Brain microvascular endothelial cell (primary cell): Measurements from ENCODE around the gene EPHB2.

Source experiments
- DNase-seq: peaks from one replicate; pipeline ENCODE4 v3.0.0-alpha.2; 2020
- H3K27ac ChIP-seq: fragments of 250-450 bp; sonication (Bioruptor Pico); 2 replicates; pipeline ENCODE4 v1.5.1; 2020; ENCODE audit warnings: mild to moderate bottlenecking, moderate library complexity
- H3K27me3 ChIP-seq: fragments of 250-450 bp; sonication (Bioruptor Pico); replicated peaks from 2 replicates; pipeline ENCODE4 v1.5.1; 2020; ENCODE audit warnings: mild to moderate bottlenecking
- H3K36me3 ChIP-seq: fragments of 250-450 bp; sonication (Bioruptor Pico); replicated peaks from 2 replicates; pipeline ENCODE4 v1.5.1; 2020; ENCODE audit warnings: mild to moderate bottlenecking
- H3K4me3 ChIP-seq: 2 replicates; pipeline ENCODE4 v1.5.1; 2011; ENCODE audit warnings: low read depth, mild to moderate bottlenecking, control low read depth, low read length, moderate library complexity
- CTCF ChIP-seq: IDR thresholded peaks from 2 replicates; pipeline ENCODE4 v1.5.1; 2011; ENCODE audit warnings: low read depth, mild to moderate bottlenecking, moderate library complexity, low read length, control low read depth, inconsistent platforms; ENCODE audit errors: missing control alignments
- in situ Hi-C: cut with HindIII; loops from 2 replicates; pipeline ENCODE4 v1.10.0; 2017; ENCODE audit warnings: low sequenced_read_pairs, low pct_ligation_motif_present

EPHB2 gene

GRCh38 chr1:22844621-22845020, 134.0 kb downstream of the EPHB2 start:
- no peak for DNase-seq
- Histone ChIP-seq H3K27ac (no peak overlapping the region), H3K36me3 (no peaks in the 10 kb centered on the region), H3K4me3 (no peak overlapping the region), H3K27me3 (no peaks in the 10 kb centered on the region)
- no peak for TF ChIP-seq CTCF
- in situ Hi-C loops: no loop called here

- no peak for DNase-seq
- Histone ChIP-seq H3K4me3 (no peak overlapping the region), H3K36me3 (no peaks in the 10 kb centered on the region), H3K27ac (no peak overlapping the region), H3K27me3 (no peaks in the 10 kb centered on the region)
- in situ Hi-C loops: no loop called here
- TF ChIP-seq CTCF: no peak
These were observed 134.8 kb downstream of the EPHB2 start for GRCh38 chr1:22845398-22845935.

GRCh38 chr1:22846458-22846857, 135.8 kb downstream of the EPHB2 start:
- Histone ChIP-seq H3K27ac (no peak overlapping the region), H3K27me3 (no peaks in the 10 kb centered on the region), H3K4me3 (no peak overlapping the region), H3K36me3 (no peaks in the 10 kb centered on the region)
- DNase-seq: no peak
- in situ Hi-C loops: no loop called here
- TF ChIP-seq CTCF: no peak

GRCh38 chr1:22847249-22847648, 136.6 kb downstream of the EPHB2 start:
- in situ Hi-C loops: no loop called here
- no peak for TF ChIP-seq CTCF
- H3K27me3 ChIP-seq: no peaks in the 10 kb centered on the region
- H3K36me3 ChIP-seq: no peaks in the 10 kb centered on the region
- no peak overlapping the region for H3K27ac ChIP-seq
- no peak for DNase-seq
- H3K4me3 ChIP-seq: no peak overlapping the region

- TF ChIP-seq CTCF: no peak
- Histone ChIP-seq H3K4me3 (no peak overlapping the region), H3K27me3 (no peaks in the 10 kb centered on the region), H3K27ac (no peak overlapping the region), H3K36me3 (no peaks in the 10 kb centered on the region)
- in situ Hi-C loops: no loop called here
- no peak for DNase-seq
These were observed 137.1 kb downstream of the EPHB2 start for GRCh38 chr1:22847709-22848108.

GRCh38 chr1:22848405-22848804, 137.8 kb downstream of the EPHB2 start:
- Histone ChIP-seq H3K4me3 (no peak overlapping the region), H3K27me3 (no peaks in the 10 kb centered on the region), H3K36me3 (no peaks in the 10 kb centered on the region), H3K27ac (no peak overlapping the region)
- in situ Hi-C loops: no loop called here
- TF ChIP-seq CTCF: no peak
- no peak for DNase-seq
